Transverse colon (tissue), 4 donors: ENCODE data around the gene PALB2.

Experiments used
- CTCF ChIP-seq, 5 experiments: fragments of 200-600 bp in 3 of 5; fragments of 450-650 bp in 2 of 5; sonication (generic) in 3 of 5; IDR thresholded peaks; 1 replicate in 2 of 5; 2 replicates in 3 of 5; pipeline ENCODE4 v1.5.1; 2016 to 2017; ENCODE audit warnings: antibody characterized with exemption in 5 of 5, inconsistent platforms in 3 of 5, mild to moderate bottlenecking in 2 of 5, moderate library complexity in 1 of 5
- EP300 ChIP-seq: sonication (generic); formaldehyde crosslinking; IDR thresholded peaks from one replicate; pipeline ENCODE4 v1.6.1; 2017; ENCODE audit warnings: antibody characterized with exemption, low read depth
- POLR2A ChIP-seq: fragments of 450-650 bp; IDR thresholded peaks from one replicate; pipeline ENCODE4 v1.6.1; 2016; ENCODE audit warnings: antibody characterized with exemption, mild to moderate bottlenecking, moderate library complexity
- POLR2AphosphoS5 ChIP-seq, 3 donors: sonication (generic); formaldehyde crosslinking; IDR thresholded peaks; one replicate each; pipeline ENCODE4 v1.6.1; 2016; ENCODE audit warnings: antibody characterized with exemption in 3 of 3

GRCh38 chr16:23557779-23558702, 83.1 kb downstream of the PALB2 start:
- TF ChIP-seq EP300 (no peak), CTCF (IDR thresholded peaks at IDR 0.05) (no peak), POLR2A (no peak), POLR2AphosphoS5 (IDR thresholded peaks at IDR 0.05) (peak in 1 of 3 donors; percentile 8)
